K562 (cell line): ENCODE results near the gene ZNF180. TPM values are rescaled to one million over a fixed set of nuclear protein-coding genes. Genes with fewer than 3 reads are reported as not detected.

Source experiments
- BRCA1 ChIP-seq, 2 experiments: fragments of 450-650 bp in 1 of 2; sonication (generic) in 1 of 2; formaldehyde crosslinking in 1 of 2; IDR thresholded peaks; 2 replicates each; pipeline versions ENCODE4 v1.5.0 to v1.6.1; 2017 to 2020; ENCODE audit warnings: mild to moderate bottlenecking in 1 of 2, missing genetic modification reagents in 1 of 2
- EP300 ChIP-seq: IDR thresholded peaks from 2 replicates; pipeline ENCODE4 v1.6.1; 2012; ENCODE audit warnings: low read length, improper control_type of control experiment
- GATAD2B ChIP-seq: fragments of 450-650 bp; IDR thresholded peaks from 2 replicates; pipeline ENCODE4 v1.6.1; 2017; ENCODE audit warnings: mild to moderate bottlenecking, borderline replicate concordance
- HOXB6 ChIP-seq: fragments of 250-450 bp; sonication (Bioruptor Pico); IDR thresholded peaks from 2 replicates; pipeline ENCODE4 v1.5.1; 2022; ENCODE audit warnings: mild to moderate bottlenecking, borderline replicate concordance
- KDM2B ChIP-seq: fragments of 250-450 bp; sonication (Bioruptor Pico); IDR thresholded peaks from 2 replicates; pipeline ENCODE4 v1.8.0; 2021; ENCODE audit warnings: mild to moderate bottlenecking, moderate library complexity
- MAX ChIP-seq: sonication (generic); formaldehyde crosslinking; IDR thresholded peaks from 2 replicates; pipeline ENCODE4 v1.9.0; 2022; ENCODE audit warnings: mild to moderate bottlenecking, missing genetic modification reagents
- MEIS2 ChIP-seq: fragments of 450-650 bp; IDR thresholded peaks from 2 replicates; pipeline ENCODE4 v1.6.1; 2014; ENCODE audit warnings: mild to moderate bottlenecking; ENCODE audit not compliant: partially characterized antibody
- NCOA1 ChIP-seq: fragments of 450-650 bp; IDR thresholded peaks from 2 replicates; pipeline ENCODE4 v1.6.1; 2016; ENCODE audit warnings: low read depth
- NFIX ChIP-seq: fragments of 250-450 bp; sonication (Bioruptor Pico); IDR thresholded peaks from 2 replicates; pipeline ENCODE4 v1.4.0; 2020; ENCODE audit warnings: low read depth, mild to moderate bottlenecking, moderate library complexity
- NFYB ChIP-seq: IDR thresholded peaks from 2 replicates; pipeline ENCODE4 v1.6.1; 2011; ENCODE audit warnings: mild to moderate bottlenecking, moderate library complexity; ENCODE audit not compliant: insufficient read length; ENCODE audit errors: extremely low read depth
- NR2C2 ChIP-seq, 2 experiments: fragments of 200-800 bp in 1 of 2; sonication (Bioruptor generic) in 1 of 2; sonication (generic) in 1 of 2; formaldehyde crosslinking in 1 of 2; IDR thresholded peaks; 2 replicates each; pipeline versions ENCODE4 v1.6.1 to v1.8.0; 2016 to 2022; ENCODE audit warnings: mild to moderate bottlenecking in 1 of 2, missing compliant biosample characterization in 1 of 2, missing genetic modification characterization in 1 of 2, missing genetic modification reagents in 1 of 2
- RB1 ChIP-seq: fragments of 450-650 bp; IDR thresholded peaks from 2 replicates; pipeline ENCODE4 v1.6.1; 2017; ENCODE audit warnings: low read depth, mild to moderate bottlenecking
- RFX7 ChIP-seq: fragments of 250-450 bp; sonication (Bioruptor Pico); IDR thresholded peaks from 2 replicates; pipeline ENCODE4 v1.5.1; 2021; ENCODE audit warnings: mild to moderate bottlenecking
- SRSF7 ChIP-seq: fragments of 200-400 bp; formaldehyde crosslinking; optimal IDR thresholded peaks from 2 replicates; pipeline ENCODE3; 2017; ENCODE audit warnings: mild to moderate bottlenecking, low read depth, low read length
- TBP ChIP-seq: optimal IDR thresholded peaks from 2 replicates; pipeline ENCODE3; 2011; ENCODE audit warnings: low read depth, low read length, improper control_type of control experiment
- TRIM24 ChIP-seq, 2 experiments: fragments of 450-650 bp; IDR thresholded peaks; 2 replicates each; pipeline ENCODE4 v1.6.1; 2016
- ZC3H4 ChIP-seq: sonication (generic); formaldehyde crosslinking; IDR thresholded peaks from 2 replicates; pipeline ENCODE4 v1.9.0; 2021; ENCODE audit warnings: missing genetic modification reagents, borderline replicate concordance
- ZNF143 ChIP-seq: sonication (generic); formaldehyde crosslinking; IDR thresholded peaks from 2 replicates; pipeline ENCODE4 v1.9.0; 2022; ENCODE audit warnings: mild to moderate bottlenecking, missing genetic modification reagents
- ZNF23 ChIP-seq: fragments of 250-450 bp; sonication (Bioruptor Pico); IDR thresholded peaks from 2 replicates; pipeline ENCODE4 v1.4.0; 2020; ENCODE audit warnings: mild to moderate bottlenecking
- ZNF280B ChIP-seq: fragments of 250-450 bp; sonication (Bioruptor Pico); IDR thresholded peaks from 2 replicates; pipeline ENCODE4 v1.5.1; 2021; ENCODE audit warnings: mild to moderate bottlenecking
- ZNF347 ChIP-seq: fragments of 450-650 bp; formaldehyde crosslinking; IDR thresholded peaks from 2 replicates; pipeline ENCODE4 v1.4.0; 2020; ENCODE audit warnings: low read depth, mild to moderate bottlenecking, moderate library complexity
- ZNF589 ChIP-seq: fragments of 200-800 bp; sonication (Bioruptor generic); IDR thresholded peaks from 2 replicates; pipeline ENCODE4 v1.6.1; 2016; ENCODE audit warnings: low read depth, missing genetic modification characterization, missing compliant biosample characterization
- polyA plus RNA-seq, 8 experiments: library from polyadenylated mRNA; depleted of rRNA in 4 of 8; stranded (reverse) in 5 of 8; unstranded in 3 of 8; fragments of >200 nt; fragmentation: Nextera tagmentation in 2 of 8; fragmentation: Illumina TruSeq in 1 of 8; extraction: Ambion mirVana in 2 of 8; extraction: Trizol in 1 of 8; gene quantifications; 2 replicates each; pipeline versions ENCODE4 v1.2.1 to v1.2.3, GENCODE V29; 2011 to 2014; ENCODE audit warnings: inconsistent platforms in 1 of 8, missing spikeins in 1 of 8
- total RNA-seq, 7 experiments: library from RNA; depleted of rRNA in 6 of 7; stranded (reverse); fragments of >200 nt in 6 of 7; fragmentation: Illumina TruSeq in 2 of 7; extraction: Trizol in 2 of 7; gene quantifications; 2 replicates each; pipeline versions ENCODE4 v1.2.1 to v1.2.3, GENCODE V29; 2011 to 2021; ENCODE audit warnings: low replicate concordance in 1 of 7
- TF ChIP-seq, protein P1 (sequence below): IDR thresholded peaks from 3 replicates; pipeline ENCODE4 v1.6.1; 2011; ENCODE audit warnings: borderline replicate concordance, mild to moderate bottlenecking; ENCODE audit not compliant: insufficient read length, insufficient read depth

The ZNF180 gene
- total and polyA plus RNA-seq, 9 of the 15 experiments (the other 6 are each of a cell fraction or from before 2014, with no cell fraction given) = 1.8 to 8.7 (median 5.9) TPM

GRCh38 chr19:44499962-44500949 is at the start of gene ZNF180 (continued):
- no peak for TF ChIP-seq ZNF347 (CRISPR knock-in tag)
- no peak for TF ChIP-seq NFYB
- TF ChIP-seq MAX (CRISPR knock-in tag) = peak; percentile 90
- TF ChIP-seq KDM2B (CRISPR knock-in tag) = peak; percentile 59; the same call in 1 of the 2 replicates
- TF ChIP-seq BRCA1 (IDR thresholded peaks at IDR 0.05) = no peak
- TF ChIP-seq BRCA1 (CRISPR knock-in tag; IDR thresholded peaks at IDR 0.05) = 0 out of 2 replicates have a peak, but pooled peaks have one; percentile 60
- TF ChIP-seq TBP = peak; percentile 73
- TF ChIP-seq ZNF280B (CRISPR knock-in tag) = no peak
- no peak for TF ChIP-seq RFX7
- TF ChIP-seq ZNF589 = no peak
- peak; percentile 97 for TF ChIP-seq ZNF143 (CRISPR knock-in tag)
- TF ChIP-seq NCOA1 = 0 out of 2 replicates have a peak, but pooled peaks have one; percentile 34
- TF ChIP-seq NFIX (CRISPR knock-in tag) = peak; percentile 54; the same call in 1 of the 2 replicates
- TF ChIP-seq GATAD2B = peak; percentile 79
- no peak for TF ChIP-seq HOXB6
- TF ChIP-seq NR2C2 (CRISPR knock-in tag; IDR thresholded peaks at IDR 0.05) = peak; percentile 68
- peak; percentile 97 for TF ChIP-seq NR2C2 (tag; IDR thresholded peaks at IDR 0.05)
- no peak for TF ChIP-seq ZC3H4 (CRISPR knock-in tag)
- TF ChIP-seq RB1 = peak; percentile 80
- TF ChIP-seq SRSF7 = no peak
- TF ChIP-seq ZNF23 = no peak
- no peak for TF ChIP-seq EP300
- TF ChIP-seq MEIS2 = peak; percentile 84
- no peak for TF ChIP-seq TRIM24 (IDR thresholded peaks at IDR 0.05)
- TF ChIP-seq, protein P1, sequence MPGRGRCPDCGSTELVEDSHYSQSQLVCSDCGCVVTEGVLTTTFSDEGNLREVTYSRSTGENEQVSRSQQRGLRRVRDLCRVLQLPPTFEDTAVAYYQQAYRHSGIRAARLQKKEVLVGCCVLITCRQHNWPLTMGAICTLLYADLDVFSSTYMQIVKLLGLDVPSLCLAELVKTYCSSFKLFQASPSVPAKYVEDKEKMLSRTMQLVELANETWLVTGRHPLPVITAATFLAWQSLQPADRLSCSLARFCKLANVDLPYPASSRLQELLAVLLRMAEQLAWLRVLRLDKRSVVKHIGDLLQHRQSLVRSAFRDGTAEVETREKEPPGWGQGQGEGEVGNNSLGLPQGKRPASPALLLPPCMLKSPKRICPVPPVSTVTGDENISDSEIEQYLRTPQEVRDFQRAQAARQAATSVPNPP = no peak
